Neural cell (in vitro differentiated cells): ENCODE results near the gene SRF. TPM values are rescaled to one million over a fixed set of nuclear protein-coding genes. Genes with fewer than 3 reads are reported as not detected.

Experiments
- H2AFZ ChIP-seq: fragments of 200-600, 300-800 bp; sonication (generic), shearing (Covaris generic); 2 replicates; pipeline ENCODE4 v1.6.0; 2014; ENCODE audit warnings: low read depth, mild to moderate bottlenecking, antibody characterized with exemption, low read length, moderate library complexity
- H3F3A ChIP-seq: fragments of 200-600 bp; shearing (Covaris generic); 2 replicates; pipeline ENCODE4 v1.6.1; 2016; ENCODE audit warnings: mild to moderate bottlenecking, moderate library complexity, mixed read lengths, antibody characterized with exemption, low read length; ENCODE audit not compliant: insufficient read depth, poor library complexity, severe bottlenecking
- H3K27ac ChIP-seq: fragments of 200-600, 300-800 bp; sonication (generic), shearing (Covaris generic); 2 replicates; pipeline ENCODE4 v1.5.1; 2014; ENCODE audit warnings: mild to moderate bottlenecking, low read length, moderate library complexity
- H3K27me3 ChIP-seq: fragments of 300-800, 200-600 bp; sonication (generic), shearing (Covaris generic); 2 replicates; pipeline ENCODE4 v1.6.0; 2014; ENCODE audit warnings: mild to moderate bottlenecking, low read depth, low read length, moderate library complexity; ENCODE audit not compliant: insufficient read depth
- H3K36me3 ChIP-seq: fragments of 300-800, 200-600 bp; sonication (generic), shearing (Covaris generic); 2 replicates; pipeline ENCODE4 v1.5.1; 2014; ENCODE audit warnings: mild to moderate bottlenecking, antibody characterized with exemption, low read length, moderate library complexity; ENCODE audit not compliant: insufficient read depth
- H3K4me2 ChIP-seq: fragments of 300-800, 200-600 bp; sonication (generic), shearing (Covaris generic); 2 replicates; pipeline ENCODE4 v1.6.0; 2014; ENCODE audit warnings: mild to moderate bottlenecking, low read length
- H3K4me3 ChIP-seq: fragments of 300-800, 200-600 bp; sonication (generic), shearing (Covaris generic); 2 replicates; pipeline ENCODE4 v1.5.1; 2014; ENCODE audit warnings: mild to moderate bottlenecking, low read length, moderate library complexity
- H3K79me2 ChIP-seq: fragments of 200-600 bp; shearing (Covaris generic); replicated peaks from 2 replicates; pipeline ENCODE4 v1.6.0; 2014; ENCODE audit warnings: mild to moderate bottlenecking, low read length, moderate library complexity; ENCODE audit not compliant: insufficient read depth
- H3K9ac ChIP-seq: fragments of 300-800, 200-600 bp; sonication (generic), shearing (Covaris generic); 2 replicates; pipeline ENCODE4 v1.6.1; 2016; ENCODE audit warnings: mild to moderate bottlenecking, low read length, mixed read lengths
- H3K9me2 ChIP-seq: fragments of 200-600 bp; shearing (Covaris generic); 2 replicates; pipeline ENCODE4 v1.6.1; 2016; ENCODE audit warnings: mild to moderate bottlenecking, low read length, mixed read lengths; ENCODE audit not compliant: insufficient read depth
- H3K9me3 ChIP-seq: fragments of 200-600, 300-800 bp; sonication (generic), shearing (Covaris generic); 2 replicates; pipeline ENCODE4 v1.6.1; 2016; ENCODE audit warnings: mild to moderate bottlenecking, mixed run types, low read length, moderate library complexity, mixed read lengths
- H4K20me1 ChIP-seq: fragments of 200-600 bp; shearing (Covaris generic); 2 replicates; pipeline ENCODE4 v1.6.1; 2016; ENCODE audit warnings: mild to moderate bottlenecking, mixed run types; ENCODE audit not compliant: insufficient read depth
- EP300 ChIP-seq: fragments of 450-650 bp; conservative IDR thresholded peaks from 2 replicates; pipeline ENCODE4 v1.6.1; 2014; ENCODE audit warnings: antibody characterized with exemption, mild to moderate bottlenecking, moderate library complexity; ENCODE audit not compliant: poor library complexity, severe bottlenecking
- EZH2 ChIP-seq: fragments of 200-600, 300-800 bp; shearing (Covaris generic), sonication (generic); IDR thresholded peaks from 2 replicates; pipeline ENCODE4 v1.6.1; 2014; ENCODE audit warnings: antibody characterized with exemption, low read length, borderline replicate concordance, mild to moderate bottlenecking; ENCODE audit not compliant: insufficient read depth, poor library complexity, severe bottlenecking
- MXI1 ChIP-seq: fragments of 450-650 bp; conservative IDR thresholded peaks from 2 replicates; pipeline ENCODE4 v1.6.1; 2014; ENCODE audit warnings: antibody characterized with exemption, mild to moderate bottlenecking; ENCODE audit not compliant: poor library complexity, severe bottlenecking
- POLR2AphosphoS5 ChIP-seq: IDR thresholded peaks from 2 replicates; pipeline ENCODE4 v1.6.1; 2012
- RAD21 ChIP-seq: fragments of 450-650 bp; conservative IDR thresholded peaks from 2 replicates; pipeline ENCODE4 v1.6.1; 2014; ENCODE audit warnings: antibody characterized with exemption, mild to moderate bottlenecking, moderate library complexity
- SMC3 ChIP-seq: fragments of 450-650 bp; conservative IDR thresholded peaks from 2 replicates; pipeline ENCODE4 v1.6.1; 2014; ENCODE audit warnings: antibody characterized with exemption, mild to moderate bottlenecking, moderate library complexity; ENCODE audit not compliant: poor library complexity
- TAF1 ChIP-seq: IDR thresholded peaks from 2 replicates; pipeline ENCODE4 v1.6.1; 2012; ENCODE audit warnings: low read depth
- polyA plus RNA-seq: library from polyadenylated mRNA; depleted of rRNA; stranded (reverse); fragments of >200 nt; gene quantifications from 2 replicates; pipeline ENCODE4 v1.2.3, GENCODE V29; 2014
- TF ChIP-seq, protein P1 (sequence below): IDR thresholded peaks from 2 replicates; pipeline ENCODE4 v1.6.1; 2012; ENCODE audit warnings: borderline replicate concordance
- TF ChIP-seq, protein P2 (sequence below): fragments of 450-650 bp; IDR thresholded peaks from 2 replicates; pipeline ENCODE4 v1.5.1; 2014; ENCODE audit warnings: antibody characterized with exemption, mild to moderate bottlenecking, moderate library complexity; ENCODE audit not compliant: poor library complexity, severe bottlenecking

The SRF gene
- polyA plus RNA-seq, 1 donor from 2014 or later, result 24.8 TPM

DNA sequence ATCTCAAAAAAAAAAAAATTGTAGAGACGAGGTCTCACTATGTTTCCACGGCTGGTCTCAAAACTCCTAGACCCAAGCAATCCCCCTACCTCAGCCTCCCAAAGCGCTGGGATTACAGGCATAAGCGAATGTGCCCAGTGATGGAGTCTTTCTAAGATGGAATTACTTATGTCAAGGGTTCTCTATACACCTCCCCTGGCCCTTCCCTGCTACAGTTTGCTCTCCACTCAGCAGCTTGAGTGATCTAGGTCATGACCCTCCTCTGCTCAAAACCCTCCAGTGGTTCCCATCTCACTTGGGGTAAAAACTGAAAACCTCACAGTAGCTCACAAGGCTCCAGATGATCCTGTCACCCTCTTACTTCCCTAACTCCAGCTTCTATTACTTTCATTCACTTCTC, 60.0 kb downstream of the SRF start:
- Histone ChIP-seq H3K4me2 (no peak overlapping the region), H3F3A (no peaks in the 10 kb centered on the region), H3K9ac (no peak overlapping the region)

More for the DNA sequence above, 60.0 kb downstream of the SRF start:
- no peaks in the 10 kb centered on the region for H4K20me1 ChIP-seq
- H2AFZ ChIP-seq, result no peak overlapping the region
- no peaks in the 10 kb centered on the region for H3K9me3 ChIP-seq
- H3K9me2 ChIP-seq, result no peaks in the 10 kb centered on the region
- TF ChIP-seq RAD21, result no peak
- TF ChIP-seq, protein P1, sequence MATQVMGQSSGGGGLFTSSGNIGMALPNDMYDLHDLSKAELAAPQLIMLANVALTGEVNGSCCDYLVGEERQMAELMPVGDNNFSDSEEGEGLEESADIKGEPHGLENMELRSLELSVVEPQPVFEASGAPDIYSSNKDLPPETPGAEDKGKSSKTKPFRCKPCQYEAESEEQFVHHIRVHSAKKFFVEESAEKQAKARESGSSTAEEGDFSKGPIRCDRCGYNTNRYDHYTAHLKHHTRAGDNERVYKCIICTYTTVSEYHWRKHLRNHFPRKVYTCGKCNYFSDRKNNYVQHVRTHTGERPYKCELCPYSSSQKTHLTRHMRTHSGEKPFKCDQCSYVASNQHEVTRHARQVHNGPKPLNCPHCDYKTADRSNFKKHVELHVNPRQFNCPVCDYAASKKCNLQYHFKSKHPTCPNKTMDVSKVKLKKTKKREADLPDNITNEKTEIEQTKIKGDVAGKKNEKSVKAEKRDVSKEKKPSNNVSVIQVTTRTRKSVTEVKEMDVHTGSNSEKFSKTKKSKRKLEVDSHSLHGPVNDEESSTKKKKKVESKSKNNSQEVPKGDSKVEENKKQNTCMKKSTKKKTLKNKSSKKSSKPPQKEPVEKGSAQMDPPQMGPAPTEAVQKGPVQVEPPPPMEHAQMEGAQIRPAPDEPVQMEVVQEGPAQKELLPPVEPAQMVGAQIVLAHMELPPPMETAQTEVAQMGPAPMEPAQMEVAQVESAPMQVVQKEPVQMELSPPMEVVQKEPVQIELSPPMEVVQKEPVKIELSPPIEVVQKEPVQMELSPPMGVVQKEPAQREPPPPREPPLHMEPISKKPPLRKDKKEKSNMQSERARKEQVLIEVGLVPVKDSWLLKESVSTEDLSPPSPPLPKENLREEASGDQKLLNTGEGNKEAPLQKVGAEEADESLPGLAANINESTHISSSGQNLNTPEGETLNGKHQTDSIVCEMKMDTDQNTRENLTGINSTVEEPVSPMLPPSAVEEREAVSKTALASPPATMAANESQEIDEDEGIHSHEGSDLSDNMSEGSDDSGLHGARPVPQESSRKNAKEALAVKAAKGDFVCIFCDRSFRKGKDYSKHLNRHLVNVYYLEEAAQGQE, result no peak
- TF ChIP-seq EP300, result no peak
- no peak for TF ChIP-seq MXI1
- TF ChIP-seq POLR2AphosphoS5, result no peak
- no peak for TF ChIP-seq SMC3
- TF ChIP-seq, protein P2, sequence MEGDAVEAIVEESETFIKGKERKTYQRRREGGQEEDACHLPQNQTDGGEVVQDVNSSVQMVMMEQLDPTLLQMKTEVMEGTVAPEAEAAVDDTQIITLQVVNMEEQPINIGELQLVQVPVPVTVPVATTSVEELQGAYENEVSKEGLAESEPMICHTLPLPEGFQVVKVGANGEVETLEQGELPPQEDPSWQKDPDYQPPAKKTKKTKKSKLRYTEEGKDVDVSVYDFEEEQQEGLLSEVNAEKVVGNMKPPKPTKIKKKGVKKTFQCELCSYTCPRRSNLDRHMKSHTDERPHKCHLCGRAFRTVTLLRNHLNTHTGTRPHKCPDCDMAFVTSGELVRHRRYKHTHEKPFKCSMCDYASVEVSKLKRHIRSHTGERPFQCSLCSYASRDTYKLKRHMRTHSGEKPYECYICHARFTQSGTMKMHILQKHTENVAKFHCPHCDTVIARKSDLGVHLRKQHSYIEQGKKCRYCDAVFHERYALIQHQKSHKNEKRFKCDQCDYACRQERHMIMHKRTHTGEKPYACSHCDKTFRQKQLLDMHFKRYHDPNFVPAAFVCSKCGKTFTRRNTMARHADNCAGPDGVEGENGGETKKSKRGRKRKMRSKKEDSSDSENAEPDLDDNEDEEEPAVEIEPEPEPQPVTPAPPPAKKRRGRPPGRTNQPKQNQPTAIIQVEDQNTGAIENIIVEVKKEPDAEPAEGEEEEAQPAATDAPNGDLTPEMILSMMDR, result no peak
- TF ChIP-seq EZH2, result no peak
- TF ChIP-seq TAF1, result no peak
- no peak overlapping the region for H3K4me3 ChIP-seq
- no peaks in the 10 kb centered on the region for H3K79me2 ChIP-seq
- H3K27ac ChIP-seq, result no peak overlapping the region
- H3K36me3 ChIP-seq, result no peaks in the 10 kb centered on the region
- H3K27me3 ChIP-seq, result no peaks in the 10 kb centered on the region

Other genes starting within 250 kb of the SRF start
- gene CNPY3, start 241.8 kb upstream of the SRF start, polyA plus RNA-seq, result 26.4 and 37.3 TPM in 2 replicates
- 0.30 and 0.97 TPM in 2 replicates for gene GNMT, start 210.5 kb upstream of the SRF start, polyA plus RNA-seq
- gene PEX6, start 192.1 kb upstream of the SRF start, polyA plus RNA-seq, result 20.4 and 27.7 TPM in 2 replicates
- gene PPP2R5D, start 186.7 kb upstream of the SRF start, polyA plus RNA-seq, result 41.1 and 43.7 TPM in 2 replicates
- 115 and 119 TPM in 2 replicates for gene MEA1, start 157.3 kb upstream of the SRF start, polyA plus RNA-seq
- gene KLHDC3, start 157.0 kb upstream of the SRF start, polyA plus RNA-seq, result 232 and 244 TPM in 2 replicates
- gene RRP36, start 149.6 kb upstream of the SRF start, polyA plus RNA-seq, result 73.1 and 79.2 TPM in 2 replicates
- gene CUL7, start 117.4 kb upstream of the SRF start, polyA plus RNA-seq, result 25.7 and 32.2 TPM in 2 replicates
- gene MRPL2, start 111.8 kb upstream of the SRF start, polyA plus RNA-seq, result 17.2 and 22.5 TPM in 2 replicates
- gene KLC4, start 111.6 kb upstream of the SRF start, polyA plus RNA-seq, result 74.0 and 75.3 TPM in 2 replicates
- 32.5 and 47.4 TPM in 2 replicates for gene PTK7, start 95.0 kb upstream of the SRF start, polyA plus RNA-seq
- 65.0 and 79.0 TPM in 2 replicates for gene CUL9, start 10.9 kb downstream of the SRF start, polyA plus RNA-seq
- 48.3 and 65.5 TPM in 2 replicates for gene DNPH1, start 58.2 kb downstream of the SRF start, polyA plus RNA-seq
- gene TTBK1, start 72.2 kb downstream of the SRF start, polyA plus RNA-seq, result 4.2 and 6.8 TPM in 2 replicates
- 2.3 and 2.4 TPM in 2 replicates for gene SLC22A7, start 127.0 kb downstream of the SRF start, polyA plus RNA-seq
- gene CRIP3, start 137.6 kb downstream of the SRF start, polyA plus RNA-seq, result 3.7 and 11.6 TPM in 2 replicates
- 11.7 and 16.1 TPM in 2 replicates for gene ZNF318, start 198.4 kb downstream of the SRF start, polyA plus RNA-seq